H9 (cell line): ENCODE data around the gene SEPTIN12. TPM values are rescaled to one million over a fixed set of nuclear protein-coding genes. Genes with fewer than 3 reads are reported as not detected.

Experiments used
- DNase-seq: peaks from one replicate; pipeline ENCODE4 v3.0.0-alpha.2; 2017
- H2AFZ ChIP-seq: one replicate; pipeline ENCODE4 v1.6.1; 2013; ENCODE audit warnings: mild to moderate bottlenecking, low read length, control low read depth, moderate library complexity
- H2AK5ac ChIP-seq: 2 replicates; pipeline ENCODE4 v1.6.1; 2013; ENCODE audit warnings: low read length, control low read depth, mixed read lengths; ENCODE audit not compliant: insufficient read length
- H2BK120ac ChIP-seq: one replicate; pipeline ENCODE4 v1.6.1; 2013; ENCODE audit warnings: low read depth, mild to moderate bottlenecking, low read length, control low read depth, inconsistent platforms; ENCODE audit not compliant: poor library complexity, severe bottlenecking
- H2BK12ac ChIP-seq: 2 replicates; pipeline ENCODE4 v1.6.1; 2013; ENCODE audit warnings: low read length, control low read depth, mixed read lengths, low read depth; ENCODE audit not compliant: insufficient read length
- H2BK15ac ChIP-seq: 2 replicates; pipeline ENCODE4 v1.6.1; 2013; ENCODE audit warnings: low read depth, low read length, control low read depth
- H2BK20ac ChIP-seq: one replicate; pipeline ENCODE4 v1.6.1; 2013; ENCODE audit warnings: low read depth, mild to moderate bottlenecking, low read length, control low read depth, inconsistent platforms; ENCODE audit not compliant: poor library complexity, severe bottlenecking
- H2BK5ac ChIP-seq: 2 replicates; pipeline ENCODE4 v1.6.1; 2013; ENCODE audit warnings: low read length, control low read depth, mixed read lengths; ENCODE audit not compliant: insufficient read length
- H3K14ac ChIP-seq: 2 replicates; pipeline ENCODE4 v1.6.1; 2013; ENCODE audit warnings: low read length, control low read depth; ENCODE audit not compliant: insufficient read depth
- H3K18ac ChIP-seq: 2 replicates; pipeline ENCODE4 v1.6.1; 2013; ENCODE audit warnings: low read depth, mild to moderate bottlenecking, mixed read lengths, low read length, control low read depth; ENCODE audit not compliant: insufficient read length
- H3K23ac ChIP-seq: 2 replicates; pipeline ENCODE4 v1.6.1; 2013; ENCODE audit warnings: low read length, control low read depth, mixed read lengths, low read depth; ENCODE audit not compliant: insufficient read length
- H3K23me2 ChIP-seq: 2 replicates; pipeline ENCODE4 v1.6.1; 2013; ENCODE audit warnings: low read depth, mild to moderate bottlenecking, mixed read lengths, low read length, control low read depth; ENCODE audit not compliant: insufficient read length, poor library complexity, severe bottlenecking
- H3K27ac ChIP-seq: 2 replicates; pipeline ENCODE4 v1.5.1; 2013; ENCODE audit warnings: low read length, control low read depth, mixed read lengths, low read depth; ENCODE audit not compliant: insufficient read length
- H3K27me3 ChIP-seq: 2 replicates; pipeline ENCODE4 v1.6.1; 2013; ENCODE audit warnings: low read length, control low read depth, inconsistent platforms; ENCODE audit not compliant: insufficient read depth
- H3K4ac ChIP-seq: 2 replicates; pipeline ENCODE4 v1.6.1; 2013; ENCODE audit warnings: low read depth, mild to moderate bottlenecking, control low read depth, inconsistent platforms, low read length, moderate library complexity
- H3K4me1 ChIP-seq: 2 replicates; pipeline ENCODE4 v1.6.1; 2013; ENCODE audit warnings: low read length, control low read depth, inconsistent platforms; ENCODE audit not compliant: insufficient read depth
- H3K4me2 ChIP-seq: 2 replicates; pipeline ENCODE4 v1.6.1; 2013; ENCODE audit warnings: low read length, control low read depth, mixed read lengths; ENCODE audit not compliant: insufficient read length, insufficient read depth
- H3K56ac ChIP-seq: 2 replicates; pipeline ENCODE4 v1.6.1; 2013; ENCODE audit warnings: low read depth, mild to moderate bottlenecking, mixed read lengths, low read length, control low read depth; ENCODE audit not compliant: insufficient read length
- H3K79me1 ChIP-seq: 2 replicates; pipeline ENCODE4 v1.6.1; 2013; ENCODE audit warnings: low read depth, mild to moderate bottlenecking, moderate library complexity, low read length, control low read depth, inconsistent platforms; ENCODE audit not compliant: insufficient read depth, poor library complexity, severe bottlenecking
- H3K79me2 ChIP-seq: 2 replicates; pipeline ENCODE4 v1.6.1; 2013; ENCODE audit warnings: low read length, control low read depth, inconsistent platforms; ENCODE audit not compliant: insufficient read depth
- H3K9ac ChIP-seq: 2 replicates; pipeline ENCODE4 v1.6.1; 2013; ENCODE audit warnings: low read length, control low read depth, mixed read lengths; ENCODE audit not compliant: insufficient read length; ENCODE audit errors: extremely low read depth
- H3K9me3 ChIP-seq: one replicate; pipeline ENCODE4 v1.6.1; 2013; ENCODE audit warnings: low read depth, low read length, inconsistent platforms; ENCODE audit not compliant: control insufficient read depth
- H3T11ph ChIP-seq: one replicate; pipeline ENCODE4 v1.6.1; 2013; ENCODE audit warnings: mild to moderate bottlenecking, low read length, control low read depth, inconsistent platforms
- H4K20me1 ChIP-seq: one replicate; pipeline ENCODE4 v1.6.1; 2013; ENCODE audit not compliant: control insufficient read depth, insufficient read length, insufficient read depth
- H4K5ac ChIP-seq: 2 replicates; pipeline ENCODE4 v1.6.1; 2013; ENCODE audit warnings: low read depth, mild to moderate bottlenecking, mixed read lengths, low read length, control low read depth; ENCODE audit not compliant: insufficient read length
- H4K8ac ChIP-seq: replicated peaks from 2 replicates; pipeline ENCODE4 v1.6.1; 2013; ENCODE audit warnings: low read length, control low read depth, mixed read lengths, low read depth; ENCODE audit not compliant: insufficient read length
- H4K91ac ChIP-seq: 2 replicates; pipeline ENCODE4 v1.6.1; 2013; ENCODE audit warnings: low read depth, mild to moderate bottlenecking, moderate library complexity, mixed read lengths, low read length, control low read depth; ENCODE audit not compliant: insufficient read length
- H3K27ac Mint-ChIP-seq, 3 experiments: 2 replicates in 2 of 3; 3 replicates in 1 of 3; pipeline ENCODE4 v1.8.0; 2020 to 2021; ENCODE audit warnings: mixed read lengths in 3 of 3, mild to moderate bottlenecking in 1 of 3, moderate library complexity in 1 of 3
- H3K27me3 Mint-ChIP-seq: 2 replicates; pipeline ENCODE4 v1.8.0; 2021; ENCODE audit warnings: low read depth, mild to moderate bottlenecking, moderate library complexity, mixed read lengths
- H3K36me3 Mint-ChIP-seq, 3 experiments: 2 replicates in 2 of 3; 3 replicates in 1 of 3; pipeline ENCODE4 v1.8.0; 2020 to 2021; ENCODE audit warnings: low read depth in 3 of 3, mixed read lengths in 3 of 3; ENCODE audit not compliant: insufficient read depth in 1 of 3
- H3K4me1 Mint-ChIP-seq, 2 experiments: 2 replicates each; pipeline ENCODE4 v1.8.0; 2020; ENCODE audit warnings: mixed read lengths in 2 of 2
- H3K4me3 Mint-ChIP-seq, 2 experiments: 2 replicates in 1 of 2; 3 replicates in 1 of 2; pipeline ENCODE4 v1.8.0; 2020 to 2021; ENCODE audit warnings: mild to moderate bottlenecking in 2 of 2, mixed read lengths in 2 of 2, moderate library complexity in 1 of 2
- H3K9me3 Mint-ChIP-seq, 2 experiments: 2 replicates in 1 of 2; 3 replicates in 1 of 2; pipeline ENCODE4 v1.8.0; 2020; ENCODE audit warnings: mild to moderate bottlenecking in 2 of 2, mixed read lengths in 2 of 2, moderate library complexity in 1 of 2
- CTCF ChIP-seq: fragments of 200-600 bp; sonication (generic); conservative IDR thresholded peaks from 3 replicates; pipeline ENCODE4 v1.8.0; 2021; ENCODE audit warnings: antibody characterized with exemption, mild to moderate bottlenecking
- WGBS: extraction: QIAGEN DNeasy Blood & Tissue Kit; methylation state at CpG from one replicate; pipeline ENCODE4 v1.1.7; 2013; ENCODE audit warnings: missing lambda C conversion rate, low lambda C conversion rate, mixed read lengths; ENCODE audit not compliant: insufficient read length; ENCODE audit errors: extremely low coverage; 5-methylcytosine and 5-hydroxymethylcytosine counted together
- total RNA-seq: library from RNA; stranded (reverse); gene quantifications from 2 replicates; pipeline ENCODE4 v1.2.1, GENCODE V29; 2021

The SEPTIN12 gene
- total RNA-seq, 1 experiment from 2014 or later: 0.48 TPM

GRCh38 chr16:4790871-4791270, 2.7 kb upstream of the SEPTIN12 start:
- H3K27ac Mint-ChIP-seq: no peak overlapping the region; a peak in 2 of 7 replicates
- Histone ChIP-seq H3K14ac (no peak overlapping the region), H3K56ac (no peak overlapping the region), H4K8ac (no peak overlapping the region), H3K23me2 (no peaks in the 10 kb centered on the region), H4K91ac (no peak overlapping the region), H3K79me2 (no peaks in the 10 kb centered on the region), H3K4me2 (no peak overlapping the region), H4K5ac (no peak overlapping the region), H4K20me1 (no peaks in the 10 kb centered on the region), H3K79me1 (no peaks in the 10 kb centered on the region), H2BK15ac (no peak overlapping the region), H2BK20ac (no peak overlapping the region), H3K23ac (no peak overlapping the region), H3K9me3 (no peaks in the 10 kb centered on the region), H3K9ac (no peak overlapping the region), H3T11ph (no peak overlapping the region), H3K27ac (no peak overlapping the region), H3K4me1 (peaks cover 3% of the 10 kb centered on the region; the same call in 1 of the 2 replicates), H3K27me3 (no peaks in the 10 kb centered on the region), H2BK5ac (no peak overlapping the region), H2BK120ac (no peak overlapping the region), H3K18ac (no peak overlapping the region), H3K4ac (no peak overlapping the region), H2BK12ac (no peak overlapping the region), H2AFZ (no peak overlapping the region), H2AK5ac (no peak overlapping the region)
- no peaks in the 10 kb centered on the region; the same call in 1 of the 2 replicates for H3K27me3 Mint-ChIP-seq
- WGBS: no CpG with 5 or more reads among the region's 10 CpGs
- H3K4me1 Mint-ChIP-seq: peaks cover 15 to 19% of the 10 kb centered on the region in 2 experiments
- no peak overlapping the region for H3K4me3 Mint-ChIP-seq
- H3K9me3 Mint-ChIP-seq: no peaks in the 10 kb centered on the region
- TF ChIP-seq CTCF: no peak
- no peaks in the 10 kb centered on the region for H3K36me3 Mint-ChIP-seq
- DNase-seq: no peak
